ENCODE results near the gene ID4. TPM values are rescaled to one million over a fixed set of nuclear protein-coding genes. Genes with fewer than 3 reads are reported as not detected.
A peak's percentile ranks its signal among the peaks of the same experiment; 100 is the strongest.

The ID4 gene
- total RNA-seq, 1 donor from 2014 or later, result 139 TPM

- H3K4me3 Mint-ChIP-seq (ENCODE audit: unreplicated experiment), result no peak overlapping the region
- H3K27me3 Mint-ChIP-seq (ENCODE audit: low read depth), result no peaks in the 10 kb centered on the region
- H3K9me3 Mint-ChIP-seq (ENCODE audit: low read depth), result no peaks in the 10 kb centered on the region
- H3K36me3 Mint-ChIP-seq (ENCODE audit: low read depth), result no peaks in the 10 kb centered on the region
- no peak overlapping the region for H3K27ac Mint-ChIP-seq (ENCODE audit: unreplicated experiment)
- no peak for TF ChIP-seq CTCF (IDR thresholded peaks at IDR 0.05)
- DNase-seq (ENCODE audit: low spot score), result no peak
- H3K4me1 Mint-ChIP-seq (ENCODE audit: low read depth), result peaks cover 11% of the 10 kb centered on the region
Observed at GRCh38 chr6:19866173-19866984, 29.2 kb downstream of the ID4 start.

DNA sequence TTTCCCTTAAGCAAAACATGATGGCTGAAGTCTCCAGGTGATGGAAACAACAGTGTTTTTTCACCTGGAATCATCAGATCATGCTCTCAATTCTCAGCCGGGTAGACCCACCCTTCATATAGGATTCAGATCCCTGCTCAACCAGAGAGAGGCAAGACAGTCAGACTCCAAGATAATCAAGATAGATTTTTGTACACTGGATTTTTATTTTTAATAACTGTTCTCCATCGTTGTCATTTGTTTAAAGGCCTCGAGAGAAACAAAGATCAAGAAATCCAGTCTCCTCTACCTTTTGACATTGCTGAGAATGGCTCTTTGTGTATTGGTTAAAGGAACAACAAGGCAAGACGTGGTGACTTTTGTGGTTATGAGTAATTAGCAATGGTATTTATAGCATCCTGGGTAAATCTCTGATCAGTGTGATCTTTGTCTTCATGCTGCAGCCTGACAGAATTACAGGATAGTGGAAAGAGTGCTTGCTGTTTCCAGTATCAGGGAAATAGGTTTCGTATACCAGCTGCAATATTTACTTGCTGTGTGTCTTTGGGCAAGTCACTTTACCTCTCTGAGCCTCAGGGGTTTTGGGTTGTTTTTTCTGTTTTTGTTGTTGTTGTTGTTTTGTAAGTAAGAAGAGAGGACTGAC, 29.9 kb downstream of the ID4 start:
- peaks cover 11% of the 10 kb centered on the region for H3K4me1 Mint-ChIP-seq (ENCODE audit: low read depth)
- TF ChIP-seq CTCF (IDR thresholded peaks at IDR 0.05), result no peak
- no peaks in the 10 kb centered on the region for H3K36me3 Mint-ChIP-seq (ENCODE audit: low read depth)
- no peak for DNase-seq (ENCODE audit: low spot score)
- H3K27ac Mint-ChIP-seq (ENCODE audit: unreplicated experiment), result no peak overlapping the region
- no peak overlapping the region for H3K4me3 Mint-ChIP-seq (ENCODE audit: unreplicated experiment)
- H3K27me3 Mint-ChIP-seq (ENCODE audit: low read depth), result no peaks in the 10 kb centered on the region
- no peaks in the 10 kb centered on the region for H3K9me3 Mint-ChIP-seq (ENCODE audit: low read depth)

GRCh38 chr6:19869464-19869863, 32.3 kb downstream of the ID4 start:
- no peak for TF ChIP-seq CTCF (IDR thresholded peaks at IDR 0.05)
- Mint-ChIP-seq H3K4me3 (ENCODE audit: unreplicated experiment) (no peak overlapping the region), H3K9me3 (ENCODE audit: low read depth) (no peaks in the 10 kb centered on the region), H3K4me1 (ENCODE audit: low read depth) (peaks cover 11% of the 10 kb centered on the region), H3K27ac (ENCODE audit: unreplicated experiment) (no peak overlapping the region), H3K36me3 (ENCODE audit: low read depth) (no peaks in the 10 kb centered on the region), H3K27me3 (ENCODE audit: low read depth) (no peaks in the 10 kb centered on the region)
- no peak for DNase-seq (ENCODE audit: low spot score)

DNA sequence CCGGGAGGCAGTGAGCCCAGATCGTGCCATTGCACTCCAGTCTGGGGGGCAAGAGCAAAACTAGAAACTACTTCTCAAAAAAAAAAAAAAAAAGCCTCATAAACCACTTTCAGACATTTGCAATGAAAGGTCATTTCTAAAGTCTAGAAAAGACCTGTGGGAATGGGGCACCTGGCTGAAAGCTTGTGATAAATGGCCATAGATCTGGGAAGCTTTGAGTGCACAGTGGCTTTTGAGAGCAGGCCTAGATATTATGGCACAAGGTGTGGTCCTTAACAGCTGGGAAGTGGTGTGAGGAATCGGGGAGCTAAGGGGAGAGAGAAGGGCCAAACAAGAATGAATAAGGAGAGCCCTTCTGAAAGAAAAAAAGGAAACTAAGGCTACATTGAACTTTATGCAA, 33.2 kb downstream of the ID4 start:
- Mint-ChIP-seq H3K27me3 (ENCODE audit: low read depth) (no peaks in the 10 kb centered on the region), H3K4me3 (ENCODE audit: unreplicated experiment) (no peak overlapping the region), H3K4me1 (ENCODE audit: low read depth) (peaks cover 11% of the 10 kb centered on the region), H3K36me3 (ENCODE audit: low read depth) (no peaks in the 10 kb centered on the region), H3K27ac (ENCODE audit: unreplicated experiment) (no peak overlapping the region), H3K9me3 (ENCODE audit: low read depth) (no peaks in the 10 kb centered on the region)
- DNase-seq (ENCODE audit: low spot score), result no peak
- TF ChIP-seq CTCF (IDR thresholded peaks at IDR 0.05), result no peak

GRCh38 chr6:19873031-19873430, 35.9 kb downstream of the ID4 start:
- Mint-ChIP-seq H3K36me3 (ENCODE audit: low read depth) (no peaks in the 10 kb centered on the region), H3K4me1 (ENCODE audit: low read depth) (no peaks in the 10 kb centered on the region), H3K9me3 (ENCODE audit: low read depth) (no peaks in the 10 kb centered on the region), H3K4me3 (ENCODE audit: unreplicated experiment) (no peak overlapping the region), H3K27ac (ENCODE audit: unreplicated experiment) (no peak overlapping the region), H3K27me3 (ENCODE audit: low read depth) (no peaks in the 10 kb centered on the region)
- TF ChIP-seq CTCF (IDR thresholded peaks at IDR 0.05), result peak; percentile 40
- DNase-seq (ENCODE audit: low spot score), result no peak
